ENCODE data around the gene ITSN2.

The ITSN2 gene

DNA sequence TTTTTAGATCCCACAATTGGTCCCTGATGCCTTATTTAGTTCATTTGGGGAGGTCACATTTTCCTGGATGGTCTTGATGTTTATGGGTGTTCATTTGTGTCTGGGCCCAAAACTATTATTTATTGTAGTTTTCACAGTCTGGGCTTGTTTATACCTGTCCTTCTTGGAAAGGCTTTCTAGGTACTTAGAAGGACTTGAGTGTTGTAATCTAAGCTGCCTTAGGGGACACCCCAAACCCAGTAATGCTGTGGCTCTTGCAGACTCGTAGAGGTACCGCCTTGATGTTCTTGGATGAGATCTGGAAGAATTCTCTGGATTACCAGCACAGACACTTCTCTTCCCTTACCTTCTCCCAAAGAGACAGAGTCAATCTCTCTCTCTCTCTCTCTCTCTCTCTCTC, 25.0 kb upstream of the ITSN2 start:
- H3K4me3 ChIP-seq (ENCODE audit: low read depth, low read length), result no peak overlapping the region
- no peak for DNase-seq
- TF ChIP-seq, protein P1, sequence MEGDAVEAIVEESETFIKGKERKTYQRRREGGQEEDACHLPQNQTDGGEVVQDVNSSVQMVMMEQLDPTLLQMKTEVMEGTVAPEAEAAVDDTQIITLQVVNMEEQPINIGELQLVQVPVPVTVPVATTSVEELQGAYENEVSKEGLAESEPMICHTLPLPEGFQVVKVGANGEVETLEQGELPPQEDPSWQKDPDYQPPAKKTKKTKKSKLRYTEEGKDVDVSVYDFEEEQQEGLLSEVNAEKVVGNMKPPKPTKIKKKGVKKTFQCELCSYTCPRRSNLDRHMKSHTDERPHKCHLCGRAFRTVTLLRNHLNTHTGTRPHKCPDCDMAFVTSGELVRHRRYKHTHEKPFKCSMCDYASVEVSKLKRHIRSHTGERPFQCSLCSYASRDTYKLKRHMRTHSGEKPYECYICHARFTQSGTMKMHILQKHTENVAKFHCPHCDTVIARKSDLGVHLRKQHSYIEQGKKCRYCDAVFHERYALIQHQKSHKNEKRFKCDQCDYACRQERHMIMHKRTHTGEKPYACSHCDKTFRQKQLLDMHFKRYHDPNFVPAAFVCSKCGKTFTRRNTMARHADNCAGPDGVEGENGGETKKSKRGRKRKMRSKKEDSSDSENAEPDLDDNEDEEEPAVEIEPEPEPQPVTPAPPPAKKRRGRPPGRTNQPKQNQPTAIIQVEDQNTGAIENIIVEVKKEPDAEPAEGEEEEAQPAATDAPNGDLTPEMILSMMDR (IDR thresholded peaks at IDR 0.05; ENCODE audit: low read depth, low read length), result no peak
- no peaks in the 10 kb centered on the region for H3K36me3 ChIP-seq
- no peaks in the 10 kb centered on the region for H3K9me3 ChIP-seq
- no peaks in the 10 kb centered on the region for H3K27me3 ChIP-seq
- H3K4me1 ChIP-seq, result no peaks in the 10 kb centered on the region

GRCh38 chr2:24382363-24383073, 22.2 kb upstream of the ITSN2 start:
- Histone ChIP-seq H3K27me3 (no peaks in the 10 kb centered on the region), H3K9me3 (no peaks in the 10 kb centered on the region), H3K4me1 (no peaks in the 10 kb centered on the region), H3K4me3 (ENCODE audit: low read depth, low read length) (no peak overlapping the region), H3K36me3 (no peaks in the 10 kb centered on the region)
- TF ChIP-seq, protein P1 (IDR thresholded peaks at IDR 0.05; ENCODE audit: low read depth, low read length), result peak; percentile 78
- peak; percentile 67 for DNase-seq

DNA sequence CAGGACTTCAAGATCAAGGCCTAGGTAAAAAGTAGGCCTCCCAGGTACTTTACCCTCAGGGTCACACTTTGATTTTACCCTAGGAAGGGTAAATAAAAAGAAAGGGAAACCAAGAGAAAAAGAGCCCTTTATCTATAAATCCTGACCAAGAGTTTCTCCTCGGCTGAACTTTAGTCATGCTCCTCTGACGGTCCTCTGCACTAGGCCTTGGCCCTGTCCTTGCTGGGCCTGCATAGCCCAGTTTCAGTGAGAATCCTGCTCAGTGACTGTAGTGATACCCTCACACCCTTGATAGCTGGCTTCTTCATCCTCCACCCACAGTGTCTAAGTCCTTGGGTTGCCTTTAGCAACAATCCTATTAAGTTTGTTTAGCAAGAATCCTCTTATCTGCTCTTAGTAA, 20.5 kb upstream of the ITSN2 start:
- Histone ChIP-seq H3K36me3 (no peaks in the 10 kb centered on the region), H3K4me3 (ENCODE audit: low read depth, low read length) (no peak overlapping the region), H3K9me3 (no peaks in the 10 kb centered on the region), H3K4me1 (no peaks in the 10 kb centered on the region), H3K27me3 (no peaks in the 10 kb centered on the region)
- DNase-seq, result no peak
- TF ChIP-seq, protein P1 (IDR thresholded peaks at IDR 0.05; ENCODE audit: low read depth, low read length), result no peak

DNA sequence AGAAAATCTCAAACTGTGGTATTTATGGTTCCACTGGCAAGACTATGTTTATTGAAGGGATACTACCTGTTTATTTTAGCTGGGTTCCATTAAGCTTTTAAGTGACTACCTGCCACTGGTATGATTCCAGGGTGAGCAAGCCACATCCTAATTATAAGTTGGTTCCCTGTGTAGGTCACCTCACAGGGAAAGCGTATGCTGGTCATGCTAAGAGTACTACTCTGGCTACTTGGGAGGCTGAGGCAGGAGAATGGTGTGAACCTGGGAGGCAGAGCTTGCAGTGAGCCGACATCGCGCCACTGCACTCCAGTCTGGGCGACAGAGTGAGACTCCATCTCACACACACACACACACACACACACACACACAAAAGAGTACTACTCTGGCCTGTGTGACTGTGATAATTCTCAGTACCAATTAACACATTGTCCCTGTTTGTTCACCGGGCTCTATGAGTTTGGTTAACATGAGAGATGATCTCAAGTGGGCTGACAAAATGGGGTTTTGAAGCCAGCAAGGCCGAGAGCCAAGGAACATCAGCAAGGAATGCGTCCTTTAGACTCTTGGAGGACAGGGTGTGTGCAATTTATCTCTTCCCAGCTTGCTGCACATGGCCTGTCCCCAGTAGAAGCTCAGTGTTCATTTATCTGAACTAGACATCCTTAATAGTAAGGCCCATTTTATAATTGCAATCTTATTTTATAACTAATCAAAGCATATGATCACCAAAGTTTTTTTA, 15.2 kb upstream of the ITSN2 start:
- no peaks in the 10 kb centered on the region for H3K27me3 ChIP-seq
- no peaks in the 10 kb centered on the region for H3K4me1 ChIP-seq
- no peak overlapping the region for H3K4me3 ChIP-seq (ENCODE audit: low read depth, low read length)
- no peaks in the 10 kb centered on the region for H3K9me3 ChIP-seq
- H3K36me3 ChIP-seq, result no peaks in the 10 kb centered on the region
- TF ChIP-seq, protein P1 (IDR thresholded peaks at IDR 0.05; ENCODE audit: low read depth, low read length), result no peak
- DNase-seq, result no peak

- no peak for DNase-seq
- TF ChIP-seq, protein P1 (IDR thresholded peaks at IDR 0.05; ENCODE audit: low read depth, low read length), result no peak
- no peaks in the 10 kb centered on the region for H3K36me3 ChIP-seq
- no peaks in the 10 kb centered on the region for H3K9me3 ChIP-seq
- H3K4me1 ChIP-seq, result no peaks in the 10 kb centered on the region
- H3K4me3 ChIP-seq (ENCODE audit: low read depth, low read length), result no peak overlapping the region
- H3K27me3 ChIP-seq, result no peaks in the 10 kb centered on the region
Measured at GRCh38 chr2:24374301-24374700, 14.0 kb upstream of the ITSN2 start.

DNA sequence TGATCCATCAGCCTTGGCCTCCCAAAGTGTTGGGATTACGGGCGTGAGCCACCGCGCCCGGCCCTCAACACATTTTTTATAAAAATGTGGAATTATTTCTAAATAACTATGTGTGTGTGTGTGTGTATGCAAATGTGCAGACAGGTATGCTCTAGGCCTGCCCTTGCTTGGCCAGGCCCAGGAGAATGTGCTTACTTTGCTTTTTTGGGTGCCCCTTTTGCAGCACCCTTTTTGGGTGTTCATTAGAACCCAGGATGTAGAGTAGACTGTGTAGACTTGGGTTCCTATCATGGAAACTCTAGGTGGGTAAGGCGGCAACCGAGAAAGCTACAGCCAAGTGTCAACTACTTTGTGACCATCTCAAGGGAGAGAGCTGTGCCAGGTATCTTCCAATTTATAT, 11.7 kb upstream of the ITSN2 start:
- Histone ChIP-seq H3K9me3 (no peaks in the 10 kb centered on the region), H3K27me3 (no peaks in the 10 kb centered on the region), H3K4me3 (ENCODE audit: low read depth, low read length) (no peak overlapping the region), H3K4me1 (no peaks in the 10 kb centered on the region), H3K36me3 (no peaks in the 10 kb centered on the region)
- TF ChIP-seq, protein P1 (IDR thresholded peaks at IDR 0.05; ENCODE audit: low read depth, low read length), result no peak
- no peak for DNase-seq

Measured in BE2C (cell line).